Measurements from ENCODE around the gene SCN3A.

GRCh38 chr2:165193178-165193777 lies 10.6 kb downstream of the SCN3A start:
- TF ChIP-seq EP300 (IDR thresholded peaks at IDR 0.05) (no peak), CTCF (IDR thresholded peaks at IDR 0.05) (no peak)

Data from stomach (tissue), 4 donors.